ENCODE data around the gene NCKAP5.

- TF ChIP-seq CTCF (IDR thresholded peaks at IDR 0.05; ENCODE audit: low read length) (no peak), EZH2 (IDR thresholded peaks at IDR 0.05; ENCODE audit: borderline replicate concordance, low read length) (no peak)
These were observed 405.2 kb downstream of the NCKAP5 start for GRCh38 chr2:133163111-133163510.
